Caki2 (cell line): Measurements from ENCODE around the gene HIP1. TPM values are rescaled to one million over a fixed set of nuclear protein-coding genes. Genes with fewer than 3 reads are reported as not detected.
"Not testable (repeated sequence)": the region's sequence is repeated elsewhere in the genome, so short reads cannot be mapped to it uniquely, and the experiment has no call there.

Source experiments
- DNase-seq: peaks from one replicate; pipeline ENCODE4 v3.0.0-alpha.2; 2015; ENCODE audit warnings: low read depth
- in situ Hi-C: cut with HindIII; loops from 2 replicates; pipeline ENCODE4 v1.10.0; 2016; ENCODE audit warnings: low sequenced_read_pairs, low pct_unique_long_range_greater_than_20kb, mixed read lengths
- total RNA-seq: library from RNA; depleted of rRNA; stranded (reverse); fragments of >200 nt; shearing (Covaris generic); gene quantifications from 2 replicates; pipeline ENCODE4 v1.2.3, GENCODE V29; 2014; ENCODE audit warnings: low replicate concordance

Gene HIP1
- total RNA-seq, 1 experiment from 2014 or later: 25.3 TPM

DNA sequence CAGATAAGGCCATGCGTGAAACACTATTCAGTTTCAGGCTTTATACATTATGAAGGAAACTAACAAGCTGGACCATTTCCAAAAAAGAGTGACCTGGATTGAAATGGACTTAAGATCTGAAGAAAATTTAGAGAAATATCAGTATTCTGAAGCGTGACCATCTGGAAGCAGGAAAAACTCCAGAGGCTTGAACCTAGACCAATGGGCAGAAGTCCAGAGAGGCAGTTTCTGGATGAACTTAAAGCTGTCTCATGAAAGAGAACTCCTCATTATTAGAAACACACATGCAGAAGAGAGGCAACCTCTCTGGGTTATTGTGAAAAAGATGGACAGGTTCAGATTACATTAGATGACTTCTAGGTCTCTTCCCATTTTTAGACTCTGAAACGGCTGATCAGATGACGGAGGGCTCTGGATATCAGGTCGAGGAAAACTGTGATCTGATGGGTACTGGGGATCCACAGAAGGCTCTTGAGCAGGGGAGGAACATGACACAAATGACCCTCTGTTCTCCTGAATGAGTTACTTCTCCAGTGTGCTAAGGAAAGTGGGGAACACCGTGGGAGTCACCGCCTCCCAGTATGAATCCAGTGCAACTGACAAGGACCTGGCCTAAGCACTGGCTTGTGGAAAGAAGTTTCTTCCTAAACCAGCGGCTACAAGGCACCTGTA, 130.2 kb downstream of the HIP1 start:
- no peak for DNase-seq
- in situ Hi-C loops: no loop called here

- DNase-seq: no peak
- in situ Hi-C loops: no loop called here
These were observed 134.3 kb downstream of the HIP1 start for GRCh38 chr7:75604408-75604807.

DNA sequence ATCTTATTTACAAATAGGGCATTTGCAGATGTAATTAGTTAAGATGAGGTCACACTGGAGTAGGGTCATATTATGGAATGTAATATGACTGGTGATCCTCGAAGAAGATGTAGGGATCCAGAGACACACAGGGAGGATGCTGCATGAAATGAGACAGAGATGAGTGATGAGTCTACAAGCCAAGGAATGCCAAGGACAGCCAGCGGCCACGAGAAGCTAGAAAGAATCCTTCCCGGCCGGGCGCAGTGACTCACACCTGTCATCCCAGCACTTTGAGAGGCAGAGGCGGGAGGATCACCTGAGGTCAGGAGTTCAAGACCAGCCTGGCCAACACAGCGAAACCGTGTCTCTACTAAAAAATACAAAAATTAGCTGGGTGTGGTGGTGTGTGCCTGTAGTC, 135.9 kb downstream of the HIP1 start:
- DNase-seq, in situ Hi-C loops: not testable (repeated sequence)

DNA sequence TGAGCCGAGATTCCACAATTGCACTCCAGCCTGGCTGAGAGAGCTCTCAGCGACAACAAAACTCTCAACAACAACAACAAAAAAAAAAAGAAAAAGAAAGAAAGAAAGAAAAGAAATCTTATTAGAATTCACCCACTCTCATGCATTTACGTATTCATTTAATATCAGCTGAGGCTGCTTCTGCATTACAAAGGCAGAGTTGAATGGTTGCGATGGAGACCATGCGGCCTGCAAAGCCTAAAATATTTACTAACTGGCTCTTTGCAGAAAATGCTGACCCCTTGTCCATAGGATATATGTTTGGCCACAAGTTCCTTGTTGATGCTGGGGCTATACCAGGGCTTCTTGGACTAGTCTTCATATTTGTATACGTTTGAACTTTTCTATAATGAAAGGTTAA, 137.2 kb downstream of the HIP1 start:
- DNase-seq: no peak
- in situ Hi-C loops: no loop called here

- DNase-seq, in situ Hi-C loops: not testable (repeated sequence)
These were observed 138.0 kb downstream of the HIP1 start for GRCh38 chr7:75600748-75601147.

GRCh38 chr7:75599244-75599781, 139.4 kb downstream of the HIP1 start:
- in situ Hi-C loops: no loop called here
- no peak for DNase-seq

GRCh38 chr7:75596727-75597614, 141.8 kb downstream of the HIP1 start:
- in situ Hi-C loops: no loop called here

GRCh38 chr7:75595766-75596165, 143.0 kb downstream of the HIP1 start:
- DNase-seq: no peak
- in situ Hi-C loops: no loop called here

More at GRCh38 chr7:75596727-75597614, 141.8 kb downstream of the HIP1 start:
- peak; percentile 72 for DNase-seq

GRCh38 chr7:75593500-75594184, 145.1 kb downstream of the HIP1 start:
- in situ Hi-C loops, DNase-seq: not testable (repeated sequence)

GRCh38 chr7:75591467-75592255, 147.1 kb downstream of the HIP1 start:
- no peak for DNase-seq
- in situ Hi-C loops: no loop called here

DNA sequence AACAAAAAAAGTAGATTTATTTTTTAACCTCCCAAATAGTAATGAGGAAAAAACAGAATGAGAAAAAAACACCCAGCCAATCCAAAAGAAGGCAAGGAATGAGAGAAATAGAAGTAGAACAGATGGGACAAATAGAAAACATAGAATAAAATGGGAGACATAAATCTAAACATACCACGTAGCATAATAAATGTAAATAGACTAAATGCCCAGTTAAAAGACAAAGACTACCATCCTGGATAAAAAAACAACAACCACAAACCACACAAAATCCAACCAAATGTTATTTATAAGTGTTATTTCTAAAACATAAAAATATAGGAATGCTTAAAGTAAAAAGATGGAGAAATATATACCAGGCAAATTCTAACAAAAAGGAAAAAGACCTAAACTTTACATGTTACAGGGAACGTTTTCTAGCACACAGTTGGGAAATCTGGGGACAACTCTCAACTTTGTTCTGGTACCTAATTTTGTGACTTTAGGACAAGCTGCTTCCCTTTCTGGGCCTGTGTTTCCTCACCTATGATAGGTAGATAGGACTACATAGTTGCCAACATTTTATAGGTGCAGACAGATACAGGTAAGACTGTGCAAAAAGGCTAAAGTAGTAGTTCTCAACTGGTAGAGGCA, 148.3 kb downstream of the HIP1 start:
- in situ Hi-C loops: no loop called here
- no peak for DNase-seq

DNA sequence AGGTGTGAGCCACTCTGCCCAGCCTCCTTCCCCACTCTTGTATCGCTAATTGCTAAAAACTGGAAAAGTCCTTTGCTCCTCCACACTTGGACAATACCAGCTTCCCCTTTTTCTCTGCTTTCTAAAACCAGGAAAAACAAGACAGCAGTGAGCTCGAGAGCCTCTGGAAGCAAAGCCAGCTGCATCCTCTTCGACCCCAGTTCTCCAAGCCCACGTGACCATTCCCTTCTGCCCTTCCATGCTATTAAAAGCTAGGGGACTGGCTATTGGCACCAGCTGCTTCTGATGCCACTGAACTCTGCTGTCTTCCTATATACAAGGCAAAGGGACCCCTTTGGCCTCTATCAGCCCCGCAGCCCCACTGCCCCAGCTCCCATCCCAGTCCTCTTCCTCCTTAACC, 154.4 kb downstream of the HIP1 start:
- in situ Hi-C loops: no loop called here
- DNase-seq: no peak

DNA sequence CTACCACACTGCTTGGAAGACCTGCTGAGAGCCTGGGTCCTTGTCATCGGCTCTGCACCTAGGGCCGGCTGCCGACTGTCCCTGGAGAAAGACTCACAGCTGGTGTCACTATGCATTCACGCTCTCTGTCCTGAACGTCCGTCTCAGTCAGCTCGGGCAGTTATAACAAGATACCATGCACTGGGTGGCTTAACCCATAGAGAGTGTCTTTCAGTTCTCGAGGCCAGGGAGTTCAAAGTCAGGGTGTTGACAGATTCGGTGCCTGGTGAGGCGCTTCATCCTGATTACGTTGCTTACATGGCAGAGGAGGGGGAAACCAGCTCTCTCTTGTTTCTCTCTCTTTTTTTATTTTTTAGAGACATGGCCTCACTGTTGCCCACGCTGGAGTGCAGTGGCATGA, 155.5 kb downstream of the HIP1 start:
- no peak for DNase-seq
- in situ Hi-C loops: no loop called here

GRCh38 chr7:75579899-75580298, 158.8 kb downstream of the HIP1 start:
- in situ Hi-C loops: no loop called here
- no peak for DNase-seq

GRCh38 chr7:75578081-75578480, 160.7 kb downstream of the HIP1 start:
- in situ Hi-C loops: no loop called here
- no peak for DNase-seq

DNA sequence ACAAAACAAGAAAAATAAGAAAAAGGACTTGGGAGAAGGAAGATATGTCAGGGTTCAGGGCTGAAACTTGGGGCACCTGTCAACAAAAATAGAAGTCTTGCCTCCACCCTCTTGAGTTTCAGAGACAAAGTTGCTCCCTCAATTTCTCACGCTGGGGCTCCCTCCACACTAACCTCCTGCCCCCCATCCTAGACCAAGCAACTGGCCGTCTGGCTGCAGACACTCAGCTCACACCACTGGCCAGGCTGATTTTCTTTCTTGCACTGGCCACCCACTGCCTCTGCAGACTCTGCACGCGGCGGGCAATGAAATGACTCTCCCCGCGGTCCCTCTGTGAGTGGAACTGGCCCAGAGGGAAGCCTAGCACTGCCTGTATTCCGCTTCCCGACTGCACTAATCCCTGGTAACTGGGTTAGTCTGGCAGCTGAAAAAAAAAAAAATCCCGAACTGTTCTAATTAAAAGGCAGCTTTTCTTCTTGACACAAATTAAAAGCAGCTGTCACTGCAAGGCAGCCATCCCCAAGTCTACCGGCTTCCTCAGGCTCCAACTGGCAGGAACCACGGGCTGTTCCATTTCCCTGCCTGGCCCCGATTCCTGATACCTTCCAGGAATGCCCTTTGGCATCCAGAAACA, 163.1 kb downstream of the HIP1 start:
- in situ Hi-C loops: no loop called here

DNA sequence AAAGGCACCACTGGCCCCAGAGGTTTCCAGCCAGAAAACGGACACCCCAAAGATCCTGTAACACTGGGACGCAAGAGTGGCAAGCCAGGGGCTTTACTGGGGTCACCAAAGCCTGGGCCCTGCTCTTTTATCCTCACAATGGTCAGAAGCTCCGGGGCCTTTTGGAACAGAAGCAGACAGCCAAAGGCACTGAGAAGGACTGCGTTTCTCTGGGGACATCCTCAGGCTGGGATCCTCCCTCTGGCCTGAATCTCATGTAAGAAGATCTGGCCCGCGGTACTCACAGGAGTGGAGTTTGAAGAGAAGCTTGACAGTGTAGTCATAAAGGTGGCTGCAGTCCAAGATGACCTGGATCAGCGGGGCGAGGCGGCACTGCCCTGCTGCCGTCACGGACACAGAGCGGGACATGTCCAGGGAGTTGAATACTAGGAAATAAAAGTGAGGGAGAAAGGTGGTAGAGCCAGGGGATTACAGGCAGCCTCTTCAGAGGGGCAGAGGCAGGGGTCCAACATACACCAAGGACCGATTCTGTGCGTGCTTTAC, 165.2 kb downstream of the HIP1 start:
- in situ Hi-C loops: no loop called here
- peak; percentile 33 for DNase-seq

More for the DNA sequence above, 163.1 kb downstream of the HIP1 start:
- DNase-seq: no peak
